ENCODE results near the gene HIP1R. TPM values are rescaled to one million over a fixed set of nuclear protein-coding genes. Genes with fewer than 3 reads are reported as not detected.

The HIP1R gene
- polyA plus RNA-seq, 2 of the 4 experiments (the other 2 are of a cell fraction) = 9.0 to 10.6 TPM

DNA sequence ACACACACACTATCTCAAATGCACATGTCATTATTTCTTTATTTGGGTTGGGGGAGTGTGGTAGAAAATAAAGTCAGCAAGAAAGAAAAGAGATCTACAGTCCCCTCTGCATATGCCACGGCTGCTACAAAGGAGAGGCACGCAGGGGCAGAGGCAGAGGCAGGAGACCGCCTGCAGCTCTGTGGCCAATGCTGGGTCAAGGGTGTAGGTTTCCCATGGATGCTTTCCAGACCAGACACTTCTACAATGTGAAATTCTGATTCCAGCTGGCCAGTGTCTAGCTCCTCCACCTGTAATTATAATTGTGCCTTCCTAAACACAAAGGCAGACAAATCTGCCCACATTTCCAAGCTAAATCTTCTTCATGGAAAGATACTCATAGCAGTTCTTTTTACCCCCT lies 41.5 kb downstream of the HIP1R start:
- ChIA-PET POLR2A (no interaction called here), CTCF (interaction anchor here (0.7 to 9.0 kb wide), 6 partner anchors 10 to 81 kb away, joined by 3 to 111 read pairs (median 6); no protein-coding TSS in a partner anchor)
- FAIRE-seq (no peak), DNase-seq (ENCODE audit: low read depth in 1 of 2, low spot score in 1 of 2) (no peak), ATAC-seq (no peak)
- no peak overlapping the region for H3K27ac ChIP-seq
- H3K4me2 ChIP-seq = no peak overlapping the region
- H3K9me3 ChIP-seq = no peaks in the 10 kb centered on the region
- no peak overlapping the region for H3K4me3 ChIP-seq
- 94% methylated on average over 3 of the region's 3 CpGs for WGBS (ENCODE audit: missing lambda C conversion rate)
- peaks cover 8% of the 10 kb centered on the region; the same call in 1 of the 3 replicates for H3K4me1 ChIP-seq
- TF ChIP-seq MAFK (IDR thresholded peaks at IDR 0.05; ENCODE audit: partially characterized antibody) (no peak), HEYL (CRISPR knock-in tag; IDR thresholded peaks at IDR 0.05) (no peak), MAX (IDR thresholded peaks at IDR 0.05) (no peak), KDM5A (IDR thresholded peaks at IDR 0.05) (no peak), CTCF (IDR thresholded peaks at IDR 0.05) (no peak), RFX5 (IDR thresholded peaks at IDR 0.05) (no peak), CBX2 (IDR thresholded peaks at IDR 0.05; ENCODE audit: borderline replicate concordance, low read depth) (no peak), NFE2L2 (conservative IDR thresholded peaks at IDR 0.05; ENCODE audit: low read length) (no peak), EP300 (IDR thresholded peaks at IDR 0.05) (no peak), TP53 (CRISPR knock-in tag; IDR thresholded peaks at IDR 0.05) (no peak), GATA3 (IDR thresholded peaks at IDR 0.05; ENCODE audit: borderline replicate concordance) (no peak), PHF8 (IDR thresholded peaks at IDR 0.05; ENCODE audit: borderline replicate concordance, low read depth) (no peak)
- TF ChIP-seq, protein P1, sequence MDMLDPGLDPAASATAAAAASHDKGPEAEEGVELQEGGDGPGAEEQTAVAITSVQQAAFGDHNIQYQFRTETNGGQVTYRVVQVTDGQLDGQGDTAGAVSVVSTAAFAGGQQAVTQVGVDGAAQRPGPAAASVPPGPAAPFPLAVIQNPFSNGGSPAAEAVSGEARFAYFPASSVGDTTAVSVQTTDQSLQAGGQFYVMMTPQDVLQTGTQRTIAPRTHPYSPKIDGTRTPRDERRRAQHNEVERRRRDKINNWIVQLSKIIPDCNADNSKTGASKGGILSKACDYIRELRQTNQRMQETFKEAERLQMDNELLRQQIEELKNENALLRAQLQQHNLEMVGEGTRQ (IDR thresholded peaks at IDR 0.05) = no peak
- TF ChIP-seq, protein P2, sequence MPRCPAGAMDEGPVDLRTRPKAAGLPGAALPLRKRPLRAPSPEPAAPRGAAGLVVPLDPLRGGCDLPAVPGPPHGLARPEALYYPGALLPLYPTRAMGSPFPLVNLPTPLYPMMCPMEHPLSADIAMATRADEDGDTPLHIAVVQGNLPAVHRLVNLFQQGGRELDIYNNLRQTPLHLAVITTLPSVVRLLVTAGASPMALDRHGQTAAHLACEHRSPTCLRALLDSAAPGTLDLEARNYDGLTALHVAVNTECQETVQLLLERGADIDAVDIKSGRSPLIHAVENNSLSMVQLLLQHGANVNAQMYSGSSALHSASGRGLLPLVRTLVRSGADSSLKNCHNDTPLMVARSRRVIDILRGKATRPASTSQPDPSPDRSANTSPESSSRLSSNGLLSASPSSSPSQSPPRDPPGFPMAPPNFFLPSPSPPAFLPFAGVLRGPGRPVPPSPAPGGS (IDR thresholded peaks at IDR 0.05) = no peak
- TF ChIP-seq, protein P3, sequence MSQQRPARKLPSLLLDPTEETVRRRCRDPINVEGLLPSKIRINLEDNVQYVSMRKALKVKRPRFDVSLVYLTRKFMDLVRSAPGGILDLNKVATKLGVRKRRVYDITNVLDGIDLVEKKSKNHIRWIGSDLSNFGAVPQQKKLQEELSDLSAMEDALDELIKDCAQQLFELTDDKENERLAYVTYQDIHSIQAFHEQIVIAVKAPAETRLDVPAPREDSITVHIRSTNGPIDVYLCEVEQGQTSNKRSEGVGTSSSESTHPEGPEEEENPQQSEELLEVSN (IDR thresholded peaks at IDR 0.05; ENCODE audit: borderline replicate concordance, low read depth) = no peak

DNA sequence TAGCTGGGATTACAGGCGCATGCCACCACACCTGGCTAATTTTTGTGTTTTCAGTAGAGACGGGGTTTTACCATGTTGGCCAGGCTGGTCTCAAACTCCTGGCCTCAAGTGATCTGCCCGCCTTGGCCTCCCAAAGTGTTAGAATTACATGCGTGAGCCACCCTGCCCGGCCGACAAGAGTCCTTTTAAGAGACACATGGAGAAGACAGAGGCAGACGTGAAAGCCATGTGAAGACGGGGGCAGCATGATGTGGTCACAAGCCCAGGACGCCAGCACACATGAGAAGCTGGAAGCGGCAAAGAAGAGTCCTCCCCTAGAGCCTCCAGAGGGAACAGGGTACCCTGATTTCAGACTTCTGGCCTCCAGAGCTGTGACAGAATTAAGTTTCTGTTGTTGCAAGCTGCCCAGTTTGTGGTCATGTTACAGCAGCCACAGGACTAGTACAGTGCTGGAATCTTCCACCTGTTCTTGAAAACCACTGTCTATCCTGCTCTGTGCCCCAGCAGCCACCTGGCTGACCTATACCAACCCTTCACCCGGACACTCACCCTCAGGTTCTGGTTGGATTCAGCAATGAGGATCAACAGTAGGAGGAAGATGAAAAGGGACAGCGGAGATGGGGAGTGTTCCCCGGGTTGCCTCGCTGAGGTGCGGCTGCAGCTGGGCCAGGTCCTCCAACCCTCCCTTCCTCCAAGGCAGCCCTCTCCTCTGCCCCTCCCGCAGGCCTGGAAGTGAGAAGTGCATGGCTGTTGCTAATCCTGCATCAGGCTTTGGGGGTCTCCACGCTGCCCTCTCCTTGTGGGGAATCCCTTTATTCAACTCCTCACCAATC lies 43.7 kb downstream of the HIP1R start:
- no peak overlapping the region for H3K27ac ChIP-seq
- no peak for TF ChIP-seq SREBF2 (IDR thresholded peaks at IDR 0.05)
- TF ChIP-seq MYC (IDR thresholded peaks at IDR 0.05; ENCODE audit: borderline replicate concordance, low read length) = no peak
- no peak for TF ChIP-seq ESRRA (IDR thresholded peaks at IDR 0.05; ENCODE audit: borderline replicate concordance, low read length)
- TF ChIP-seq, protein P1 (IDR thresholded peaks at IDR 0.05) = no peak
- no peak for TF ChIP-seq HEYL (CRISPR knock-in tag; IDR thresholded peaks at IDR 0.05)
- TF ChIP-seq BHLHE40 (IDR thresholded peaks at IDR 0.05; ENCODE audit: low read depth, low read length) = no peak
- no peak for TF ChIP-seq RNF2 (IDR thresholded peaks at IDR 0.05; ENCODE audit: borderline replicate concordance, low read depth)
- no peak for TF ChIP-seq FOSL2 (IDR thresholded peaks at IDR 0.05)
- TF ChIP-seq FOSL2 (CRISPR knock-in tag; IDR thresholded peaks at IDR 0.05) = no peak
- TF ChIP-seq GATA3 (IDR thresholded peaks at IDR 0.05; ENCODE audit: borderline replicate concordance) = no peak
- TF ChIP-seq HMGXB4 (CRISPR knock-in tag; IDR thresholded peaks at IDR 0.05; ENCODE audit: borderline replicate concordance) = no peak
- TF ChIP-seq EHMT2 (IDR thresholded peaks at IDR 0.05; ENCODE audit: low read depth) = no peak
- no peak for TF ChIP-seq JUN (IDR thresholded peaks at IDR 0.05)
- no peak for DNase-seq (ENCODE audit: low read depth in 1 of 2, low spot score in 1 of 2)
- H3K4me2 ChIP-seq = no peak overlapping the region
- POLR2A ChIA-PET = interaction anchor here (0.6 kb wide), 1 partner anchor 13 kb away, joined by 3 read pairs; no protein-coding TSS in a partner anchor
- no peaks in the 10 kb centered on the region; the same call in 2 of the 3 replicates for H3K4me1 ChIP-seq
- no peak for FAIRE-seq
- CTCF ChIA-PET = interaction anchor here (1.1 to 9.0 kb wide), 7 partner anchors 11 to 91 kb away, joined by 3 to 111 read pairs (median 11); no protein-coding TSS in a partner anchor
- H3K4me3 ChIP-seq = no peak overlapping the region
- ATAC-seq = no peak
- 84% methylated on average over 17 of the region's 17 CpGs for WGBS (ENCODE audit: missing lambda C conversion rate)
- no peaks in the 10 kb centered on the region for H3K9me3 ChIP-seq

Measured in A549 (cell line).